Raji (cell line): Measurements from ENCODE around the gene PRKCH.
A peak's percentile ranks its signal among the peaks of the same experiment; 100 is the strongest.

Experiments used
- POLR2A ChIP-seq: IDR thresholded peaks from 2 replicates; pipeline ENCODE4 v1.6.1; 2011; ENCODE audit warnings: low read depth, low read length, control low read depth; ENCODE audit not compliant: insufficient read depth

PRKCH gene

DNA sequence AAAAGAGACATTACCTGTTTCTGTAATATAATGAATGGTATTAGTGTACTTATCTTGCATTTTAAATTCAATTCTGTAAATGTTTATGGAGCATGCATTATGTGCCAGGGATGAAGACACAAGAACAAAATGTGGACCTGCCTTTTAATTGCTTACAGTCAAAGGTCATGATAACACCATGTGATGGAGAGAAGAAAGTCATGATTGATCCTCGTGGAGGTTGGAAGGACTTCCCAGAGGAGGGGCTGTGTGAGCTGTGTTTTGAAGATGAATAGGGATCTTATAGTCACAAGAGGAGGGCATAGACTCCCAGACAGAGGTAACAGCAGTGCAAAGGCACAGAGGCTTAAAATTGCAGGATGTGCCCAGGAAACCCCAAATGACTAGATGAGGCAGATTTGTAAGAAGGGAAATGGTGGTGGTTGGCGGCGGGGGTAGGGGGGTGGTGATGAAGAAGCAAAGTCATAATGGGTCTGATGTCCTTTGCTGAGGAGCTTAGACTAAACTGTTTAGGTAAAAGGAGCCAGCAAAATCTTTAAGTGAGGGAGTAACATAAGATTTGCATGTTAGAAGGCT lies 151.5 kb downstream of the PRKCH start:
- TF ChIP-seq POLR2A, result peak; percentile 32; the same call in 1 of the 2 replicates

DNA sequence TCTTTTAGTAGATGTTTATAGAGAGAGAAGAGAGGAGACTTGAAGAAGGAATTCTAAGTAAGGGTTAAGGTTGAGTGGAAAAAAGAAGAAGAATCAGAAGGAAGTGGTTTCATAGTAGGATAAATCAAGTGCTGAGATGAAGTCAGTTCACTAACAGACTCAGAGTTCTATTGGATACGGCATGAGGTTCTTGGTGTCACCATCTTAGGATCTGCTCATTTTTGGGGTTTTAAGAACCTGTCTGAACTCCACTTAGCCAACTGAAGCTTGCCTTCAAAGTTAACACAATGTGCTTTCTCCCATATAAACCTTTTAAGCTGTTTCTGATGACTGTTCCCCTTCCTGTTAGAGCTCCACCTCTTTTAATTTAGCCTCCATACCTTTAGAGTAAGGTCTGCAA lies 152.6 kb downstream of the PRKCH start:
- no peak for TF ChIP-seq POLR2A

DNA sequence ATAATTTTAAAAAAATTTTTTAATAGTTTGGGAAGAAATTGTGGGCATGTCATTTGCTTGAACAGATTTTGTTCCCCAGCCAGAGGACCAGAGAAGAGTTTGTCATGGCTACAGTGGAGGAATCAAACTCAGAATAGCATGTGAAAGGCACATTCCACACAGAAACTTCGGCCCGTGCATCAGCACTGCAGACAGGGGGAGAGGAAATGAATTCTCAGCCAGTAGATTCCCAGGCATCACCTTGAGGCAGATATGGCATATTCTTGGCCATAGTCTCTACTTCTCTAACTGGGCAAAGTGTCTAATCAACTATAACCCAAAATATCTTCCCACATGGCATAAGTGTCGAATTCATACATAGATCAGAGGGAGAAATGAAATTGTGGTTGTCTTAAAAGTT lies 153.3 kb downstream of the PRKCH start:
- no peak for TF ChIP-seq POLR2A

DNA sequence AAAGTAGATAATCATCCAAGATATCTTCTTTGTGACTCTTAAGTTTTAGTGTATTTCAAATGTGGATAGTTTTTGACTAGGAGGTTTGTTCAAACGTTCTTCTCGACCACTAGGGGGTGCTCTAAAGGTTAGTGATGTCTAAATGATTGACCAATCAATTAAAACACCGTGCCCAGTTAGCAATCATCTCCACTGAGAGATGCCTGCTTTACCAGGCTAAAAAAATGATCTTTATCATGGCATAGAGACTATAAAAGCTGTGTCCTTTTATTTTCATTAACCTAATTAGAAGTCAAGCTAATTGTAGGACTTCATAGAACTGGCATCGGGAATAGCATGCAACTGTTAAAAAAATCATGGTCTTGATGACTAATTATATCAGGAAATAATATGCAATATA lies 153.9 kb downstream of the PRKCH start:
- no peak for TF ChIP-seq POLR2A

DNA sequence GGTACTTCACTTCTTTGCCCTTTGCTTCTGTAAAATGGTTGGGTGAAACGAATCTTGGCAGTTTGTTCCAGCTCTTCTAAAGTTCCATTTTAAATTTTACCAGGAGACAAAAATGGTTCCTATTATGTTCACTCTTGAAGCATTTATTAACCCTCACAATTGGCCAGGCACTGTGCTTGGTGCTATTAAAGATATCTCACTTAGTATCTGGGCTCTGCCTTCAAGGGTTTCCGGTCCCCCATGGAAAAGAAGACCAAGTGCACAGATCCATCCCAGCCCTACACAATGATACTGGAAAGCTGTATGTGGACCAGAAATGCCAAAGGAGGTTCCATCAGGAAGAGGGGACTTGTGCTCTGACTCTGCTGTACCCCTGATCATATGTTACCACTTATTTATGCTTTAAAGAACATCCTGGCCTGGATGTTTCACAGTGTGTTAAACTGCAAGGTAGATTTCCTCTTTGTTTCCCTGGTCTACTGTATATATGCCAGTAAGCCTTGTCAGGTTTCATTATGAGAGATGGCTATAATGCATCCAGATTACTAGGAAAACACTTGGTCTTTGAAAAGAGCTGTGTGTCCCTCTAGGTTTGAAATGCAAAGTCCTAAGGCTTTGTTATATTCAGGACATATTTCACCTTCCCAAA lies 154.8 kb downstream of the PRKCH start:
- TF ChIP-seq POLR2A, result no peak

DNA sequence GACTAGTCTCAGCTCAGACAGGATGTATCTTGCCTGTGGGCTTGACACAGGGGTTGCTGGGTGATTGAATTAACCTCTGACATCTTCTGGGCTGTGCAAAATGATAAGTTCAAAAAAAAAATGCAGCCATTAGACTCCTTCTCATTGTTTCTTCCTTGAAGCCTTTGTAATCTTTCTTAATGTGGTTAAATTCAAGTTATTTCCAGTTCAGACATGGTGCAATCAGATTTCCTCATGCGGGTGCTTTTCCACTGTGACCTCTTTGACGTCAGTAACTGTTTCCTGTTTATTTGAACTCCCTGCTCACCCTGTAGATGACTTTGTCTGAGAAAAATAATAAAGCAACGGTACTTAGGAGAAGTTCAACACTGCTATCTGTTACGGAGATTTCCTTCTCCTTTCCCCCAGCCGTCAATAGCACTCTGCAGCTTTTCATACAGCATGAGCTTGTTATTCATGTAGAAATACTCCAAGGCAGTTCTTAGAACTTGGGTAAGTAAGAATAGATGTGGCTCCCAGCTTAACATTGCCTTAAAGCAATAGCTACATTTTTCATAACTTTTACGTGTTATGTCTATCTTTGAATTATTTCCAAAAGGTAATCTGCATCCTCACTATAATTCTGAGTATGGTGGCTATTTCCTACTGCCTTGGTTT lies 155.5 kb downstream of the PRKCH start:
- TF ChIP-seq POLR2A, result peak; percentile 66

DNA sequence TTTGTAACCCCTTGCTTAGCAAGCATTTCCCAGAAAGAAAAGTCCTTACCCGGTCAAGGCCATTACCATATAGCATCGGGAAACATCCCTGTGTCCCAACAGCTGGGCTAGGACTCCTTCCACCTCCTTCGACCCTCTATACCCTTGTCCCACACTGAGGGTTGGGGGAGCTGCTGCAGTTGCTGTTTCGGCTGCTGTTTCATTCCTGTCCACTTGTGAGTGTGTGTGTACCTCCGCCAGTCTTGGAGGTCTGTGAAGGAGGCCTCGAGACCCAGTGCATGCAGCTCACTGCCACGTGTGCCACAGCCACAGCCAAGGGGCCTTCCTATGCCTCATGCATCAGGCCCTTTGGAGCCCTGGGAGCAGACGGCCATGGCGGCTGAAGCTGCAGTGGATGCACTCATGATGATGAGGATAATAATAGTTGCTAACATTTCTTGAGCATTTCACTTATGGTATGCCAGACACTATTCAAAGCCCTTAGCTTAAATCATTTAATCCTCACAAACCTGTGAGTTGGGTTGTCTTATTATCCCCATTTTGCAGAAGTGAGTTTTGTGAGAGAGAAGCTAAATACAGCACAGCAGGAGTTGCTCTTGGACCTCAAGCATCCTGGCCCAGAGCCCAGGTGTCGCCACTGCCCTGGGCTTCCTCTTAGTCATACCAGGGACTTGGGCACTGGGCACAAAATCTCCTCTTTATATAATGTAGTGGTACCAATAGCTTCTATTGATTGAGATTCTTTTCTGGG lies 156.5 kb downstream of the PRKCH start:
- peak; percentile 68 for TF ChIP-seq POLR2A

DNA sequence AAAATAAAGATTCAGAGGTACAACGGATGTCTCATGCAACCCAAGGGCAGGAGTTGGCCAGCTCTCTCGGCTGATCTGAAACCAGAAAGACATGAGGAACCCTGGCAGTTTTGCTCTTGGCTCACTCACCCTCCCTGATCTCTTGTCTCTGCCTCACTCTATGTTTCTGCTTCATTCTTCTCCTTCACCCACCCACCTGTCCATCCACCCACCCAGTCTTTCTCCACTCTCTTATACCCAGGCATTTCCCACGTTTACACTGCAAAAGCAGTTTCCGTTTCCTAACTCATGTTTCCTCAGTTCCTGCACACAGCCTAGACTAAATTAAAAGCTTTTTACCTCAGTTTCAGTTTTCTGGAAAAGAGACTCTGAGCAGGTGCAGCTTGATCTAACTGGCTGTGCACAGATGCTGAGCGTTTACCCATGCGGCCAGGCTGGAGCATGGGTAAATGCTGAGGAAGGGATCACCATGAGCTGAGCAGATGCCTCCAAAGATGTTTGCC lies 157.6 kb downstream of the PRKCH start:
- TF ChIP-seq POLR2A, result 0 out of 2 replicates have a peak, but pooled peaks have one; percentile 28

DNA sequence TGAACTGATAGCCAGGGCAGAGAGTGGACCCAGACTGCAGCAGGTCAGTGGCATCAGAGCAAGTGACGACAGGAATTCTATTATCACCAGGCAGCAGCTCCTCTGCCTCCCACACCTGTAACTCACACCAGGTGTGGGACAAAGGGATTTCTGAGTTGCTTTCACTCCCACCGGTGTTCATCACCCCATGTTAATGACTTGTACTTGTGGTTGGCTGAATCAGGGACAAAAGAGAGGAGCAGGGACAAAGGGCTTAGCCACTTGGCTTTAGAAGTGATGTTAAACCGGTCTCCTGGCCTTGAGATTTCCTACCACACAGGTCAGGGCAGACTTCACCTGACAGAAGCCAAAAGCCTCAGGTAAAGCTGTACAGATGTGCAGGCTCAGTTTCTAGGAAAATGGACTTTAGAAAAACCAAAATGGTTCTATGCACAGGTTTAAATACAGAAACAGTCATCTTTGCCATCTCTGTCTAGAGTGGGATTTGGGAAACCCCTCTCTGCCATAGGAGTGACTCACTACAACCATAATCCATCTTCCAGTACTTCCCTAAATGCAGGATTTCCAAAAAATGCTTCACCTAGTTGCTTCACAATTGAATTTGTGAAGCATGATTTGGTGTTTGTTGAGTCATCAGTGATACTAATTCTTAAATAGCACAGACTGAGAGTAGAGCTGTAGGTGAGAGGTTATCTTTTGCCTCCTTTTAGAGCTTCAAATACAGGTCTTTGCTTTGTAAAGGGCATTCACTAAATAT lies 158.5 kb downstream of the PRKCH start:
- no peak for TF ChIP-seq POLR2A

DNA sequence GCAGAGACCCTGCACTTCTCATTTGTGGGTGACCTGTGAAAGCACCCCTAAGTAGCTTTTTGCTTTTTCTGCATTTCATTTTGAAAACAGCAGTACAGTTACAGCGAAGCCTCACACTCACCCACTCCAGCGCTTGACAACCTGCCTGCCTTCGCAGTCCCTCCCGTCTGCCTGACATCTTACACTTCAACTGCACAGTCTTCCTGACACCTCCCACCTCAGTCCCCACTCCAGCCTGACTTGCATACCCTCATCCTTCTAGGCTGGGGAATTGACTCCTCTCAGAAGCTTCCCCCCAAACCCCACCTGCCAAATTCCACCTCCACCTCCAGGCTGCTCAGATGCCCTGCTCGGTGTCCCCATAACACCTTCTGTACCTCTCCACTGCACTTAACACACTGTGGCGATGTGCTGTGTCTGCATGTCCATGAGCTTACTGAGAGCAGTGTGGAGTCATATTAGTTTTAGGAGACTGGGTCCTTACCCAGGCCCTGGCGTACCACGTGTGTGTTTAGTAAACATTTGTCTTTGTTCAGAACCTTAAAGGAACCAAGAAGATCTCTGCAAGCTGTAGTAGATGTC lies 159.4 kb downstream of the PRKCH start:
- no peak for TF ChIP-seq POLR2A

DNA sequence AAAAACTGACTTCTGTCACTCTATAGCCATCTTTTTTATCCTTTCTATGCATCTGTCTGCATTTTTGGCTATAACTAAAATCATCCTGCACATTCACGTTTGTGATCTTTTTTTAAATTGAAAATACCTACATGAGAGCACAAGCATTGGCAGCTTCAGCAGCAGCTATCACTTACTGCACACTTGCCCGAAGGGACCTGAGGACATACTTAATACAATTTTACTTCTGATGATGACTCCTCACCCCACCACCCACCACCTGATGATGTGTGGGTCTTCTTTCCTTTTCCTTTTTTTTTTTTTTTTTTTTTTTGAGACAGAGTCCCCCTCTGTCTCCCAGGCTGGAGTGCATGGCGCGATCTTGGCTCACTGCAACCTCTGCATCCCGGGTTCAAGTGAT lies 160.3 kb downstream of the PRKCH start:
- no peak for TF ChIP-seq POLR2A

DNA sequence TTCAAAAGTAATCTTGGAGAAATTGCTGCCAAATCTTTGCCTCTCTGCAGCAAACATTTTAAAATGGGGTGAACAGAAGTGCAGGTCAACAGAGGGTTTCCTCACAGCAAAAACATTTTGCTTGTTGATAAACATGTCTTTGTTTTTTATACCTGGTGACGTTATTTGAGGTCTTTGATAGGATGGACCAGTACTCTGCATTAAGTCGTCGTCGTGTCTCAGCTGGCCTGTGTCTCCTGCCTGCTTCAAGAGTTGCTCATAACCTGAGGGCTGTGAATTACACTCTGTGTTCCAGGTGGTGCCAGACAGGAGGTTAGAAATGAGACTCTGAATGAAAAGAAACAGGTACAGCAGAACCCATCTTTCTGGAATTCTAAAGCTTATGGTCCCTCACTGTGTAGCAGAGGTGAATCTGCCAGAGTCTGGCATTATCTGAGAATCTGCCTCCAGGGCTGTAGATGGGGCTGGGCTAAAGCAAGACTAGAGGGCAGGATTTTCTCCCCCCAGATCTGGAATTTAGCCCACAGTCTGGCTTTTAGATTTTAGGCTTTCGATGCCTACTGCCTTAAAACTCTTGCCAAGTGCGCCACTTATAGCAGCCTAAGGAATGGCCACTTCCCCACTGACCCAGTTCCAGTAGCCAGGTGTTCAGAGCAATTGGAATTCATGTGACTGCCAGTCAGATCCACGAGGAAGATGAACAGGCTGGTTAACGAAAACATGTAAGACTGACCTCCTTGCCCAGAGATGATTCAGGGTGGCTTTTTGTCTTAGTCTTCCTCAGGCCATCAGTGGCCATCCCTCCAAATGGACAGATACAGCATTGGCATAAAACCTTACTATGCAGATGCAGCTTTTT lies 161.2 kb downstream of the PRKCH start:
- TF ChIP-seq POLR2A, result no peak

DNA sequence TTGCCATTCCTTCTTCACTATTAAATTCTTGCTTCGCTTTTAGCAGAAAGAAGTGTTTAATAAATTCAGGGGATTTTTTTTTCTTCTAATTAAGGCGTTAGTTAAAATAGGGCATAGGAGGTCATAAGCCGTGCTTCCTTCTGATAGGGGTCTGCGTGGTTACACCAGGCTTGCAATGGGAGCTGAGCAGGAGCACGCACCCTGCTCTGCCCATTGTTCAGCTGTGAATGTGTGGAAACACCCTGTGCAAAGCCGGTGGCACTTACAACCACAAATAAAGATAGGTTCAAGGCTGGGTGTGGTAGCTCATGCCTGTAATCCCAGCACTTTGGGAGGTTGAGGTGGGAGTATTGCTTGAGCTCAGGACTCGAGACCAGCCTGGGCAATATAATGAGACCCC lies 162.1 kb downstream of the PRKCH start:
- no peak for TF ChIP-seq POLR2A

DNA sequence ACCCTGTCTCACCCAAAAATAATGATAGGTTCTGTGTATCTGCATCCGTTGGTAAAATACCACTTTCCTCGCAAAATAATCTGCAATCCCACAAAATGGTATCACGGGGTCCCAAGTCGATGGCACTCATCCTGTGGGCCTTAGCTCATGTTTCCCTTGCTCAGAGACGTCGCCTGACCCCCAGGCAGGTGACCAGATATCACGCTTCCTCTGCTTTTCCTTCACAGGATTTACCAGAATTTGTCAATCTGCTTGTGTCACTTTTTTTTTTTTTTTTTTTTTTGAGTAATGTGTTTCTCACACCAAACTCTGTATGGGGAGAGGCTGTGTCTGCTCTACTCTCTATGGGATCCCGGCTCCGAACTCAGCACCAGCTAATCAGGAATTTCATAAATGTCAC lies 162.7 kb downstream of the PRKCH start:
- TF ChIP-seq POLR2A, result no peak
